ENCODE data around the gene TDRD12. TPM values are rescaled to one million over a fixed set of nuclear protein-coding genes. Genes with fewer than 3 reads are reported as not detected.

TDRD12 gene
- 0.96 and 5.3 TPM in 2 replicates for total RNA-seq

GRCh38 chr19:32719611-32720059 lies at the start of gene TDRD12:
Gene TDRD12, plus strand, starts transcription at chr19:32719767. Its CDS starts 306 bp downstream, at chr19:32720073.

GRCh38 chr19:32674931-32675719 lies 44.4 kb upstream of the TDRD12 start, which contains the start of gene ANKRD27:
Gene ANKRD27, minus strand, starts transcription at chr19:32675180. Its CDS starts 16,165 bp downstream, at chr19:32659015.

GRCh38 chr19:32675720-32676185 lies 43.8 kb upstream of the TDRD12 start, which contains the start of gene RGS9BP:
Gene RGS9BP, plus strand, starts transcription at chr19:32675848. Its CDS starts 416 bp downstream, at chr19:32676264.

GRCh38 chr19:32691291-32691951 lies 28.1 kb upstream of the TDRD12 start, which contains the start of gene NUDT19:
Gene NUDT19, plus strand, starts transcription at chr19:32691821. Its CDS starts 140 bp downstream, at chr19:32691961.

GRCh38 chr19:32869369-32869965 lies 149.9 kb downstream of the TDRD12 start, which contains the start of gene SLC7A9:
Gene SLC7A9, minus strand, starts transcription at chr19:32869767. Its CDS starts 1,233 bp downstream, at chr19:32868534.

Other genes with a start within 250 kb of the TDRD12 start
- 85.7 and 132 TPM in 2 replicates for gene PDCD5, start 138.6 kb upstream of the TDRD12 start, total RNA-seq
- gene ANKRD27, start 44.6 kb upstream of the TDRD12 start, total RNA-seq, result 26.9 and 43.9 TPM in 2 replicates
- under 0.01 and 0.64 TPM in 2 replicates for gene RGS9BP, start 43.9 kb upstream of the TDRD12 start, total RNA-seq
- gene NUDT19, start 27.9 kb upstream of the TDRD12 start, total RNA-seq, result 9.4 and 13.4 TPM in 2 replicates
- gene SLC7A9, start 150.0 kb downstream of the TDRD12 start, total RNA-seq, result 0.48 TPM in 1 of 2 replicates, not detected in the other

All from tracheal epithelial cell (primary cell).